ENCODE results near the gene CREG1. TPM values are rescaled to one million over a fixed set of nuclear protein-coding genes. Genes with fewer than 3 reads are reported as not detected.

CREG1 gene
- total and polyA plus RNA-seq, 2 experiments from 2014 or later = 127 to 139 TPM

DNA sequence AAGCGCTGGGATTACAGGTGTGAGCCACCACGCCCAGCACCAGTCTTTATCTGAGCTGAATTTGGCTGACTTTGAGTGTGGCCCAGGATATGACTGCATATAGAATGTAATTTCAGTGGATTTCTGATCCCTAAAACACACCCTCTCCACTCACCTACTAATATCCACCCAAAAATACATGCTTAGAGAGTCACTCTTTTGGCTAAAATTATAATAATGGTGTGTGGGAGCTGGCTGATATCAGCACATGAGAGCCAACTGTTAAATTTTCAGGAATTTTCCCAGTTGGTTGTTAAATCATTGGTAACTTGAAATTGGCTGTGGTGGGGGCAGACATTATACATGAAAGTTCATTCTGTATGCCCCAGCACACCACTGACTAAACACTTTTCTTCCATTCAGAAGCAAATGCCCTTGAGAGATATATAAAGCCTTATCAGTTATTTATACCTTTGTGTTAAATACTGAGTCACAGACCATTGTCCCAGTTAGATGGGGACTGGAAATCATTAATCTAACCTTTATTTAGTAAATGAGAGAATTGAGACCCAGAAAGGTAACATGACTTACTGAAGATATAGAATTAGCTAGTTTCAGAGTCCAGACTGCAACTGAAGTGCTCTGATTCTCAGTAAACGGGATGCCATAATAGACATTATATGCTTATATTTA is 25.4 kb downstream of the CREG1 start:
- no peak for DNase-seq (ENCODE audit: low read depth in 1 of 2, low spot score in 1 of 2)
- Histone ChIP-seq H3K4me3 (no peak overlapping the region), H3K27me3 (no peaks in the 10 kb centered on the region), H3K36me3 (no peaks in the 10 kb centered on the region), H3K9me3 (ENCODE audit: low read depth) (no peaks in the 10 kb centered on the region), H3K4me1 (ENCODE audit: low read depth) (peaks cover under 1% of the 10 kb centered on the region), H3K27ac (no peak overlapping the region)
- TF ChIP-seq, protein P1, sequence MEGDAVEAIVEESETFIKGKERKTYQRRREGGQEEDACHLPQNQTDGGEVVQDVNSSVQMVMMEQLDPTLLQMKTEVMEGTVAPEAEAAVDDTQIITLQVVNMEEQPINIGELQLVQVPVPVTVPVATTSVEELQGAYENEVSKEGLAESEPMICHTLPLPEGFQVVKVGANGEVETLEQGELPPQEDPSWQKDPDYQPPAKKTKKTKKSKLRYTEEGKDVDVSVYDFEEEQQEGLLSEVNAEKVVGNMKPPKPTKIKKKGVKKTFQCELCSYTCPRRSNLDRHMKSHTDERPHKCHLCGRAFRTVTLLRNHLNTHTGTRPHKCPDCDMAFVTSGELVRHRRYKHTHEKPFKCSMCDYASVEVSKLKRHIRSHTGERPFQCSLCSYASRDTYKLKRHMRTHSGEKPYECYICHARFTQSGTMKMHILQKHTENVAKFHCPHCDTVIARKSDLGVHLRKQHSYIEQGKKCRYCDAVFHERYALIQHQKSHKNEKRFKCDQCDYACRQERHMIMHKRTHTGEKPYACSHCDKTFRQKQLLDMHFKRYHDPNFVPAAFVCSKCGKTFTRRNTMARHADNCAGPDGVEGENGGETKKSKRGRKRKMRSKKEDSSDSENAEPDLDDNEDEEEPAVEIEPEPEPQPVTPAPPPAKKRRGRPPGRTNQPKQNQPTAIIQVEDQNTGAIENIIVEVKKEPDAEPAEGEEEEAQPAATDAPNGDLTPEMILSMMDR (IDR thresholded peaks at IDR 0.05; ENCODE audit: low read depth, low read length) = no peak

DNA sequence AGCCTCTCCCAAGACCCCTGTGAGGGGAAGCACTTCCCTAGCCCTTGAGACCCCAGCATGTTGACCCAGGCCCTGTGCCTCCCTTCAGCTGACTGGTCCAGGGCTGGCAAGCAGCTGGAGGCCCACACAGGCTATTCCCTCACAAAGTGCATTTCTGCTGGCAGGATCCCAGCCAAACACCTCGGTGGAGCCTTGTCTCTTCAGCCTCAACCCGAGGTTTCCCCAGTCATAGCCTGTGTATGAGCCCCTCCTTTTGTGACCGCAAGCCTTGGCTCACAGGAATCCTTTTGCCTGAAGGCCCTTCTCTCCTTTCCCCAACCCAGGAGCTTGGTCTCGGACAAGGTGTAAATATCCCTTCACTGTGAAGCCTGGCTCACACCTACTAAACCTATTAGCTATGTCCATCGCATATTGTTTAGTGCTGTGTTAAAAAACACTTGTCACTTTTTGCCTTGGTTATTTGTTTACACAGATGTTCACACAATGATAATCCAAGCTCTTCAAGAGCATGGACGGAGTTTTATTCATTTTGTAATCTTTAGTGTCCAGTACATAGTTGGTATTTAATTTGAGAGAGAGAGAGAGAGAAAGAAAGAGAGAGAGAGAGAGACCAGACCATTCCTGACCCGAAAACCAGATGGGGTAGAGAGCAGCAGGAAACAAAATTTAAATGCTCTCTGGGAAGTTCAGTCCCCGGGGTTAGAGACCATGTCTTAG is 26.7 kb downstream of the CREG1 start:
- no peak for DNase-seq (ENCODE audit: low read depth in 1 of 2, low spot score in 1 of 2)
- H3K9me3 ChIP-seq (ENCODE audit: low read depth) = no peaks in the 10 kb centered on the region
- no peak overlapping the region for H3K4me3 ChIP-seq
- no peaks in the 10 kb centered on the region for H3K27me3 ChIP-seq
- TF ChIP-seq, protein P1 (IDR thresholded peaks at IDR 0.05; ENCODE audit: low read depth, low read length) = no peak
- no peaks in the 10 kb centered on the region for H3K4me1 ChIP-seq (ENCODE audit: low read depth)
- H3K27ac ChIP-seq = no peak overlapping the region
- H3K36me3 ChIP-seq = no peaks in the 10 kb centered on the region

DNA sequence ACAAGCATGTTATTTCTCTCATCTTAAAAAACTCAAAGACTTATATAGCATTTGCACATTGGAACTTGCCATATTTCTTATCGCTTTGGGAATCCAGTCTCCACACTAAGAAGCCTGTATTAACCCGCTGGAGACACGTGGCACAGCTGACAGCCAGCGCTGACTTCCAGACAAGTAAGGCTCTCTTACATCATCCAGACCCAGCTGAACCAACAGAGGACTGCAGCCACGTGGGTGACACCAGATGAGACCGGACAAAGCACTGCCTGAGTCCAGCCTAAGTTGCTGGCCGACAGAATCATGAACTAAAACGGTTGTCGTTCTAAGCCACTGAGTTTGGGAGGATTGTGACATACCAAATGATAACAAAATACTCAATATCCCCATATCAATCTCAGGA is 28.9 kb downstream of the CREG1 start:
- H3K9me3 ChIP-seq (ENCODE audit: low read depth) = no peaks in the 10 kb centered on the region
- no peak overlapping the region for H3K4me3 ChIP-seq
- no peaks in the 10 kb centered on the region for H3K36me3 ChIP-seq
- H3K4me1 ChIP-seq (ENCODE audit: low read depth) = no peaks in the 10 kb centered on the region
- no peaks in the 10 kb centered on the region for H3K27me3 ChIP-seq
- DNase-seq (ENCODE audit: low read depth in 1 of 2, low spot score in 1 of 2) = no peak
- no peak overlapping the region for H3K27ac ChIP-seq
- TF ChIP-seq, protein P1 (IDR thresholded peaks at IDR 0.05; ENCODE audit: low read depth, low read length) = no peak

DNA sequence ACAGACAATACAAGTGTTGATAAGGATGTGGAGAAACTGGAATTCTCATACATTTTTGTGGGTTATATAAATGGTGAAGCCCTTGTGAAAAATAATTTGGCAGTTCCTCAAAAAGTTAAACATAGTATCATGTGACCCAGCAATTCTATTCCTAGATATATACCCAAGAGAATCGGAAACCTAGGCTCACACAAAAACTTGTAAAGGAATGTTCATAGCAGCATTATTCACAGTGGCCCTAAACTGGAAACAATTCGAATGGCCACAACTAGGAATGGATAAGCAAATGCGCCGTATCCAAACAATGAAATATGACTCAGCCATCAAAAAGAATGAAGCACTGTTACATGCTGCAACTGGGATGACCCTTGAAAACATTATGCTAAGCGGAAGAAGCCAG is 31.3 kb downstream of the CREG1 start:
- peak in 1 of 2 donors; percentile 46 for DNase-seq (ENCODE audit: low read depth in 1 of 2, low spot score in 1 of 2)
- Histone ChIP-seq H3K27me3 (no peaks in the 10 kb centered on the region), H3K9me3 (ENCODE audit: low read depth) (no peaks in the 10 kb centered on the region), H3K4me3 (no peak overlapping the region), H3K36me3 (no peaks in the 10 kb centered on the region), H3K4me1 (ENCODE audit: low read depth) (no peaks in the 10 kb centered on the region), H3K27ac (no peak overlapping the region)
- TF ChIP-seq, protein P1 (IDR thresholded peaks at IDR 0.05; ENCODE audit: low read depth, low read length) = no peak

DNA sequence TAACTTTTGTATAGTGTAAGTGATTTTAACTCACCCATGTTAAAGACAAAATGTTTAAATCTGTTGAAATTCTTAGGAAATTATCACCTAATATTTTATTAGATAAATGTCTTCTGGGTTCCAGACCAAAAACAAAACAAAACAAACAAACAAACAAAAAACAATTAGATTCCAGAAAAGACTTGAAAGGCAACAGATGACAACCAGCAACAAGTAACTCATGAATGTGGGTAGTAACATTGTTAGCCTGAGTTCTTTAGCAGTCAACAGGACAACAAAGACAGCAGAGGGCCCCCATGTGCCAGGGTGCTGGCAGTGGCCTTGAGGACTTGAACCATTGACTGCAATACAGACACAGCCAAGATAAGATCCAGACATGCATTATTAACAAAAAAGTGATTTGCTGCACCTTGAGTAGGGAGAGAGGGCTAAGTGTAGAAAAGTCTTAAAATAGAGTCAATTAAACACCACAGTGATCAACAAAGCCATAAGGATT is 32.8 kb downstream of the CREG1 start:
- no peak overlapping the region for H3K4me3 ChIP-seq
- no peak overlapping the region for H3K27ac ChIP-seq
- no peaks in the 10 kb centered on the region for H3K9me3 ChIP-seq (ENCODE audit: low read depth)
- TF ChIP-seq, protein P1 (IDR thresholded peaks at IDR 0.05; ENCODE audit: low read depth, low read length) = no peak
- no peak for DNase-seq (ENCODE audit: low read depth in 1 of 2, low spot score in 1 of 2)
- H3K27me3 ChIP-seq = no peaks in the 10 kb centered on the region
- no peaks in the 10 kb centered on the region for H3K4me1 ChIP-seq (ENCODE audit: low read depth)
- no peaks in the 10 kb centered on the region for H3K36me3 ChIP-seq
